IMR-90 (cell line): ENCODE measurements around the gene ABTB2. TPM values are rescaled to one million over a fixed set of nuclear protein-coding genes. Genes with fewer than 3 reads are reported as not detected.

Experiments
- ATAC-seq: fragments of 200-7000 bp; cut with Tn5 transposase; 2 replicates; pipeline ENCODE4 v1.9.1; 2020; ENCODE audit warnings: low read depth, mild to moderate bottlenecking, moderate library complexity
- BruUV-seq: library from RNA; stranded (reverse); fragments of 400-500 nt; replicated peaks from 2 replicates; lab custom pipeline; 2021; lab: Mats Ljungman, UMichigan
- CTCF ChIA-PET: fragments of 300-600 bp; formaldehyde crosslinking; extraction: SDS; loops from one replicate; lab custom pipeline; 2021; ENCODE audit warnings: antibody characterized with exemption; lab: Yijun Ruan, JAX
- POLR2A ChIA-PET: fragments of 300-600 bp; sonication (Branson Sonifier 250); formaldehyde crosslinking; loops from one replicate; lab custom pipeline; 2022; ENCODE audit warnings: antibody characterized with exemption; ENCODE audit not compliant: unreplicated experiment; lab: Charles Lee
- DNase-seq: peaks from one replicate; pipeline ENCODE4 v3.0.0; 2013
- H2AFZ ChIP-seq: replicated peaks from 2 replicates; pipeline ENCODE3; 2013; ENCODE audit warnings: low read length, mild to moderate bottlenecking; ENCODE audit not compliant: poor library complexity
- H2AK5ac ChIP-seq: 2 replicates; pipeline ENCODE4 v1.6.1; 2013; ENCODE audit warnings: low read depth, low read length, inconsistent platforms
- H2AK9ac ChIP-seq: replicated peaks from 2 replicates; pipeline ENCODE3; 2013; ENCODE audit warnings: mild to moderate bottlenecking, low read depth, low read length, moderate library complexity; ENCODE audit not compliant: poor library complexity
- H2BK120ac ChIP-seq: 2 replicates; pipeline ENCODE4 v1.6.1; 2013; ENCODE audit warnings: low read depth, low read length, inconsistent platforms
- H2BK15ac ChIP-seq: 3 replicates; pipeline ENCODE4 v1.6.1; 2013; ENCODE audit warnings: low read depth, low read length, inconsistent platforms
- H2BK20ac ChIP-seq: 2 replicates; pipeline ENCODE4 v1.6.1; 2013; ENCODE audit warnings: low read depth, mild to moderate bottlenecking, inconsistent platforms, low read length, moderate library complexity
- H2BK5ac ChIP-seq: 2 replicates; pipeline ENCODE4 v1.6.1; 2013; ENCODE audit warnings: mild to moderate bottlenecking, low read depth, low read length, inconsistent platforms; ENCODE audit not compliant: poor library complexity, severe bottlenecking
- H3K14ac ChIP-seq: replicated peaks from 2 replicates; pipeline ENCODE4 v1.6.1; 2013; ENCODE audit warnings: low read depth, low read length, inconsistent platforms
- H3K18ac ChIP-seq: 2 replicates; pipeline ENCODE4 v1.6.1; 2013; ENCODE audit warnings: low read depth, low read length, control low read depth
- H3K23ac ChIP-seq: 2 replicates; pipeline ENCODE4 v1.6.1; 2013; ENCODE audit warnings: low read depth, low read length, inconsistent platforms
- H3K27ac ChIP-seq: 2 replicates; pipeline ENCODE4 v1.5.1; 2013; ENCODE audit warnings: mild to moderate bottlenecking, control low read depth, low read length; ENCODE audit not compliant: insufficient read depth
- H3K27me3 ChIP-seq: 2 replicates; pipeline ENCODE4 v1.6.1; 2013; ENCODE audit warnings: low read length; ENCODE audit not compliant: control insufficient read depth, insufficient read depth
- H3K36me3 ChIP-seq: 2 replicates; pipeline ENCODE4 v1.6.1; 2013; ENCODE audit warnings: low read length, mixed read lengths; ENCODE audit not compliant: control insufficient read depth, insufficient read depth
- H3K4ac ChIP-seq: 2 replicates; pipeline ENCODE4 v1.6.1; 2013; ENCODE audit warnings: low read depth, low read length, inconsistent platforms
- H3K4me1 ChIP-seq: 2 replicates; pipeline ENCODE4 v1.6.1; 2013; ENCODE audit warnings: low read length, mixed read lengths; ENCODE audit not compliant: control insufficient read depth, insufficient read depth
- H3K4me2 ChIP-seq: 2 replicates; pipeline ENCODE4 v1.6.1; 2013; ENCODE audit warnings: low read depth, mild to moderate bottlenecking, control low read depth, low read length, moderate library complexity
- H3K4me3 ChIP-seq: 2 replicates; pipeline ENCODE4 v1.5.1; 2013; ENCODE audit warnings: low read depth, mild to moderate bottlenecking, control low read depth, low read length, moderate library complexity; ENCODE audit not compliant: insufficient read depth
- H3K56ac ChIP-seq: 2 replicates; pipeline ENCODE4 v1.6.1; 2013; ENCODE audit warnings: low read length, inconsistent platforms; ENCODE audit not compliant: insufficient read depth; ENCODE audit errors: extremely low read depth
- H3K79me1 ChIP-seq, 2 experiments: 2 replicates each; pipeline ENCODE4 v1.6.1; 2013; ENCODE audit warnings: low read length in 2 of 2, inconsistent platforms in 1 of 2, low read depth in 1 of 2
- H3K9ac ChIP-seq: 2 replicates; pipeline ENCODE4 v1.6.1; 2013; ENCODE audit warnings: low read depth, low read length, control low read depth
- H3K9me1 ChIP-seq: 2 replicates; pipeline ENCODE4 v1.6.1; 2013; ENCODE audit warnings: low read length, inconsistent platforms; ENCODE audit not compliant: insufficient read depth
- H3K9me3 ChIP-seq: 2 replicates; pipeline ENCODE4 v1.6.1; 2013; ENCODE audit warnings: low read length; ENCODE audit not compliant: control insufficient read depth, insufficient read depth
- H4K20me1 ChIP-seq: 2 replicates; pipeline ENCODE4 v1.6.1; 2013; ENCODE audit warnings: low read length, inconsistent platforms; ENCODE audit not compliant: insufficient read depth
- H4K5ac ChIP-seq: 2 replicates; pipeline ENCODE4 v1.6.1; 2013; ENCODE audit warnings: mild to moderate bottlenecking, low read depth, low read length, control low read depth
- H4K8ac ChIP-seq, 2 experiments: 2 replicates each; pipeline ENCODE4 v1.6.1; 2013; ENCODE audit warnings: low read depth in 2 of 2, low read length in 2 of 2, control low read depth in 1 of 2, inconsistent platforms in 1 of 2
- H4K91ac ChIP-seq: 2 replicates; pipeline ENCODE4 v1.6.1; 2013; ENCODE audit warnings: low read depth, low read length, inconsistent platforms; ENCODE audit not compliant: insufficient read depth
- BHLHE40 ChIP-seq: fragments of 150-350 bp; IDR thresholded peaks from 2 replicates; pipeline ENCODE4 v1.6.1; 2016; ENCODE audit warnings: mild to moderate bottlenecking, low read depth, low read length
- RAD21 ChIP-seq: IDR thresholded peaks from 2 replicates; pipeline ENCODE4 v1.6.1; 2012; ENCODE audit warnings: low read length, improper control_type of control experiment
- RCOR1 ChIP-seq: IDR thresholded peaks from 2 replicates; pipeline ENCODE4 v1.6.1; 2012; ENCODE audit warnings: mild to moderate bottlenecking, low read length, improper control_type of control experiment; ENCODE audit not compliant: insufficient replicate concordance
- USF2 ChIP-seq: fragments of 150-350 bp; IDR thresholded peaks from 2 replicates; pipeline ENCODE4 v1.6.1; 2017; ENCODE audit warnings: mild to moderate bottlenecking, antibody characterized with exemption, low read length, low read depth
- WGBS, 2 experiments: methylation state at CpG; one replicate each; pipeline versions ENCODE4 v1.1.5 to v1.1.7; 2013; ENCODE audit warnings: missing lambda C conversion rate in 2 of 2; ENCODE audit not compliant: insufficient read length in 1 of 2; ENCODE audit errors: extremely low coverage in 2 of 2; 5-methylcytosine and 5-hydroxymethylcytosine counted together
- dilution Hi-C: fragments of 300-500 bp; cut with HindIII; formaldehyde crosslinking; loops from one replicate; pipeline ENCODE4 v1.14.3; 2018; ENCODE audit warnings: low sequenced_read_pairs; ENCODE audit not compliant: unreplicated experiment
- in situ Hi-C: fragments of 300-500 bp; cut with MboI; formaldehyde crosslinking; loops from 3 replicates; pipeline ENCODE4 v1.14.3; 2019; ENCODE audit warnings: low sequenced_read_pairs, inconsistent platforms, mixed read lengths
- intact Hi-C: fragments of 100-400 bp; cut with micrococcal nuclease; formaldehyde crosslinking; loops from 2 replicates; pipeline ENCODE4 v1.10.0; 2022
- polyA plus RNA-seq, 3 experiments: library from polyadenylated mRNA; depleted of rRNA; stranded (reverse); fragments of >200 nt; gene quantifications; 2 replicates each; pipeline ENCODE4 v1.2.3, GENCODE V29; 2012; ENCODE audit warnings: low replicate concordance in 1 of 3
- total RNA-seq: library from RNA; depleted of rRNA; stranded (reverse); fragments of >200 nt; gene quantifications from 2 replicates; pipeline ENCODE4 v1.2.3, GENCODE V29; 2012

Gene ABTB2
- total and polyA plus RNA-seq, 2 of the 4 experiments (the other 2 are of a cell fraction): 0.18 to 2.0 TPM

- BruUV-seq: no TSS peak
- ChIA-PET POLR2A (no interaction called here), CTCF (no interaction called here)
- Histone ChIP-seq H3K4ac (no peak overlapping the region), H2BK20ac (no peak overlapping the region), H4K91ac (no peak overlapping the region), H3K27me3 (peaks cover 11% of the 10 kb centered on the region), H3K9ac (no peak overlapping the region), H3K23ac (no peak overlapping the region), H3K36me3 (no peaks in the 10 kb centered on the region), H4K8ac (no peak overlapping the region), H3K9me1 (peaks cover 19% of the 10 kb centered on the region), H2BK15ac (no peak overlapping the region), H3K4me2 (no peak overlapping the region), H2AFZ (no peak overlapping the region), H2AK5ac (no peak overlapping the region), H3K79me1 (no peaks in the 10 kb centered on the region), H4K20me1 (no peaks in the 10 kb centered on the region; the same call in 1 of the 2 replicates), H2AK9ac (no peak overlapping the region), H3K27ac (no peak overlapping the region), H3K18ac (no peak overlapping the region), H2BK120ac (no peak overlapping the region), H3K14ac (no peak overlapping the region), H3K4me3 (no peak overlapping the region), H3K56ac (no peak overlapping the region), H2BK5ac (no peak overlapping the region), H4K5ac (no peak overlapping the region), H3K4me1 (peaks cover 4% of the 10 kb centered on the region), H3K9me3 (no peaks in the 10 kb centered on the region)
- TF ChIP-seq USF2: no peak
- no peak for TF ChIP-seq RCOR1
- no peak for TF ChIP-seq RAD21
- TF ChIP-seq BHLHE40: no peak
- in situ Hi-C loops: no loop called here
- intact Hi-C loops: no loop called here
- WGBS, 2 experiments: 100% methylated on average over 1 of the region's 4 CpGs; no CpG with 5 or more reads in 1 of the 2 experiments
- no peak for DNase-seq
- ATAC-seq: no peak
- dilution Hi-C loops: no loop called here
Measured at GRCh38 chr11:34277171-34277570, 80.6 kb downstream of the ABTB2 start.
